ENCODE measurements around the gene MPRIP.
A peak's percentile ranks its signal among the peaks of the same experiment; 100 is the strongest.

Gene MPRIP

DNA sequence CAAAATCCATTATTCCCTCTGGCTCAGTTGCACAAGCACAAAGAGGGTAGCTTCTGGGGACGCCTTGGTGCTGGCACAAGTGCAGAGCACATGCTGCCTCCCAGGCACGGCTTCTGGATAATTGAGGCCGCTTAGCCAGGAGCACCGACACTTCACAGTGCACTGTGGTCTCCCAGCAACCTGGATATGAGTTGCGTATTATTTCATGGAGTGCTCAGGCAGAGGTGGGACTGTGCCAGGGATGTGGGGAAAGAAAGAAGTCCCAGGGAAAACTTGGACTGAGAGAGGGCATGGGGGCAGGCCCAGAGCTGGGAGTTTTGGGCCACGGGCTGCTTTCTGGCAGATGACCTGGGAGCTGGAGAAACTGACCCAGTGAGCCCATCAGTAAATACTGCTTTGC is 37.5 kb downstream of the MPRIP start:
- H3K36me3 ChIP-seq: peaks cover 69% of the 10 kb centered on the region
- no peak for TF ChIP-seq CTCF (IDR thresholded peaks at IDR 0.05; ENCODE audit: low read depth, low read length)
- DNase-seq: no peak
- H3K9me3 ChIP-seq (ENCODE audit: severe bottlenecking): no peaks in the 10 kb centered on the region
- no peak overlapping the region for H3K4me3 ChIP-seq (ENCODE audit: low read depth, low read length)
- peak overlapping the region; percentile 46 for H3K27ac ChIP-seq
- H3K27me3 ChIP-seq (ENCODE audit: insufficient read depth, low read depth, severe bottlenecking): no peaks in the 10 kb centered on the region

DNA sequence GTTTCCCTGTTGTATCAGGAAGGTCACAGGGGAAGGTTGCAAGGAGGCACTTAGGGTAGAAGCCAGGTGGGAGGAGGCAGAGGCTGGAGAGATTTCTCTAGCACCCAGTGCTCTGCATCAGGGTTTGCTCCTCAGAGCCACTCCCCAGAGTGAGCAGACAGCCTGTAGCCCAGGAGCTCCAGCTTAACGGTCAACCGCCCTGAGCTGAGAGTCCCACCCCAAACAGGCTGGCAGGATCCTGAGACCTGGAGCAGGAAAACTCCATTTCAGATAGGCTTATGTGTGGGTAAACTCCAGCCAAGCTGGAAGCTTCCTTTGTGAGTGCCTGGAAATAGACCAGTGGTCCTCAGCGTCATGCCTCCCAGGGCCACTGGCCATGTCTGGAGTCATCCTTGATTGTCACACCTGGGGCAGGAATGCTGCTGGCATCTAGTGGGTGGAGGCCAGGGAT is 37.9 kb downstream of the MPRIP start:
- no peak for TF ChIP-seq CTCF (IDR thresholded peaks at IDR 0.05; ENCODE audit: low read depth, low read length)
- peak overlapping the region; percentile 46 for H3K27ac ChIP-seq
- no peak overlapping the region for H3K4me3 ChIP-seq (ENCODE audit: low read depth, low read length)
- H3K36me3 ChIP-seq: peaks cover 69% of the 10 kb centered on the region
- no peaks in the 10 kb centered on the region for H3K9me3 ChIP-seq (ENCODE audit: severe bottlenecking)
- DNase-seq: no peak
- H3K27me3 ChIP-seq (ENCODE audit: insufficient read depth, low read depth, severe bottlenecking): no peaks in the 10 kb centered on the region

DNA sequence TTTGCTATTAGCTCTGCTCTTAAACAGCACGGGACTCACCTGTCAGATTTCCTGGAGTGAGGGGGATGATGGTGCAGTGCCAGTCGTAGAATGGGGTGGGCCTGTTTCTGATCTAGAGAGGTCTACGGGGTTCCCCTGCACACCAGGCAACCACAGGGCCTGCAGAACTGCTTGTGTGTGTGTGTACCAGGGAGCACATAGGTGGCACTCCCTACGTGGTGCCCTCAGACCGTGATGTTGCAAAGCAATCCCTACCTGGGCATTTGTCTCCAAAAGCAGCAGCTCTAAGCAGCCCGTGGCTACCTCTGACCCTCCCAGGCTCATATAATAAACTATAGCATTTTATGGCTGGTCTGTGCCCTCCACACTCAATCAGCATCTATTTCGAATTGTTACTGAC is 38.5 kb downstream of the MPRIP start:
- H3K27ac ChIP-seq: no peak overlapping the region
- no peak for DNase-seq
- no peak for TF ChIP-seq CTCF (IDR thresholded peaks at IDR 0.05; ENCODE audit: low read depth, low read length)
- peaks cover 63% of the 10 kb centered on the region for H3K36me3 ChIP-seq
- H3K4me3 ChIP-seq (ENCODE audit: low read depth, low read length): no peak overlapping the region
- no peaks in the 10 kb centered on the region for H3K9me3 ChIP-seq (ENCODE audit: severe bottlenecking)
- H3K27me3 ChIP-seq (ENCODE audit: insufficient read depth, low read depth, severe bottlenecking): no peaks in the 10 kb centered on the region

DNA sequence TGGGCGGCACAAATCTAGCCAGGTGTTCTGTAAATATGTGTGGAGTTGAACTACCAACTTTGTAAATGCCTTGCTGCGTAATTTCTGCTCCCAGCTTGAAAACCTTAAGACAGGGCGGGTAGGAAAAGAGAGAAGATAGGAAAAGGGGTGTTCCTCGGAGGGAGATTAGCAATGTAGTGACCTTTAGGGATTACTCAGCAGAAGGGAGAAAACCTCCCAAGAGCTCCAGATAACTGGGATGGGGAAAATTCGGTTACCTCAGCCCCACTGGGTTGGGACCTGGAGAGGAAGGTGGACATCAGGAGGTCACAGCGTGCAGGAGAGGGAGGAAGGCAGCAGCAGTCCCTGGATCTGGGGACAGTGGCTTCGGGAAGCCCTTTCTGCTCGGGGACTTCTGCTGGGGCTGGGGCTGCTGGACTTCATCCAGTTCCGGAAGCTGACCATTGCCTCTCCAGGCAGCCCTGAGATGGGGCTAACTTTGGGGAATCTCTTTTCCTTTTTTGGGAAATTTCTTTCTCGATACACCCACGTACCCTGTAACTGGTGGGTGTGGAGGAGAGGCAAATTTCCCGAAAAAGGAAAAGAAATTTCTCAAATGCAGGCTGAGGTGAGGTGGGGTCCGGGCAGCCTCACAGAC is 39.2 kb downstream of the MPRIP start:
- Histone ChIP-seq H3K27me3 (ENCODE audit: insufficient read depth, low read depth, severe bottlenecking) (no peaks in the 10 kb centered on the region), H3K4me3 (ENCODE audit: low read depth, low read length) (no peak overlapping the region), H3K9me3 (ENCODE audit: severe bottlenecking) (no peaks in the 10 kb centered on the region), H3K27ac (no peak overlapping the region), H3K36me3 (peaks cover 62% of the 10 kb centered on the region)
- DNase-seq: no peak
- no peak for TF ChIP-seq CTCF (IDR thresholded peaks at IDR 0.05; ENCODE audit: low read depth, low read length)

GRCh38 chr17:17082878-17083277 is 40.6 kb downstream of the MPRIP start:
- Histone ChIP-seq H3K4me3 (ENCODE audit: low read depth, low read length) (no peak overlapping the region), H3K27ac (no peak overlapping the region), H3K27me3 (ENCODE audit: insufficient read depth, low read depth, severe bottlenecking) (no peaks in the 10 kb centered on the region), H3K9me3 (ENCODE audit: severe bottlenecking) (no peaks in the 10 kb centered on the region), H3K36me3 (peaks cover 58% of the 10 kb centered on the region)
- TF ChIP-seq CTCF (IDR thresholded peaks at IDR 0.05; ENCODE audit: low read depth, low read length): no peak
- DNase-seq: no peak

- no peak for DNase-seq
- Histone ChIP-seq H3K27me3 (ENCODE audit: insufficient read depth, low read depth, severe bottlenecking) (no peaks in the 10 kb centered on the region), H3K27ac (no peak overlapping the region), H3K9me3 (ENCODE audit: severe bottlenecking) (no peaks in the 10 kb centered on the region), H3K36me3 (peaks cover 51% of the 10 kb centered on the region), H3K4me3 (ENCODE audit: low read depth, low read length) (no peak overlapping the region)
- TF ChIP-seq CTCF (IDR thresholded peaks at IDR 0.05; ENCODE audit: low read depth, low read length): no peak
Observed at GRCh38 chr17:17084317-17084835, 42.1 kb downstream of the MPRIP start.
